ENCODE data around the gene CD6.
A peak's percentile ranks its signal among the peaks of the same experiment; 100 is the strongest.

CD6 gene

DNA sequence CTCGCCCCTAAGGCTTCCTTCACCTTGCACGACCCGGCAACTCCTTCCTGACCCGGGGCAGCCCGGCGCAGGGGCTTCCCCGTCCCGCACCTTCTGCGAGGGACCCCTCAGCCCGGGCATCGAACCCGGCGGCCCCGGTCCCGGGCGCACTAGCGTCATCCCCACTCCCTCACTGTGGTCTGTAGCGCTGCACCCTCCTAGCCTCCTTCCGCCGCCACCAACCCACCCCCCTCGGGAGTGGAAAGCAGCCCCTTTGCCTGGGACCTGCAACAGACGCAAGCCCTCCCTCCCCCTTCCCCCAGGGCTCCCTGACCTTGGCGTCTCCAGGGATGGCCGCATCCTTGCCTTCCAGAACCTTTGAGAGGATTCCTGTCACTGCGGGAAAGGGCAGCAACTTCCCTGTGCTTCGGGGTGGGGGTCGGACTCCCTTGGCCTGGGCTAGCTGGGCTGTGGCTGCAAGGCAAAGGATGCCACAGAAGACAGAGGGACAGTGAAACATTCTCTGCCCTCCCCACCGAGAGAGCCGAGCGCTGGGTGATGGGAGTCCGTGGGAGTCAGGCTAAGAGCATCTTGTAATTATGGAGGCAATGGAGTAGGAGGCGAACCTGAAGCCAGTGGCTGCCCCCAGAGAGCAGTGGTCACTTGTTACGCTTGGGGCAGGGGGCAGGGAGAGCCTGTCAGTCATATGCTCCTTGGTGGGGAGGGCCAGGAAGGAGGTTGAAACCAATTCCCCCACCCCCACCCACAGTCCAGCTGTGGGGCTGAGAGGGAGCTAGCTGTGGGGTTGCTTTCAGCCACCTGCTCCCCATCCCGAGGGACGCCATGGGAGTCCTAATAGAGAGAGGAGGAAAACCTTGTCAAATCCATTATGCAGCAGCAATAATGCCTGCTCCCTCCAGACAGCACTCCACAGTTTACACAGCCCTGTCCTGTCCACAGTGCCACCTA, 46.3 kb upstream of the CD6 start:
- TF ChIP-seq, protein P1, sequence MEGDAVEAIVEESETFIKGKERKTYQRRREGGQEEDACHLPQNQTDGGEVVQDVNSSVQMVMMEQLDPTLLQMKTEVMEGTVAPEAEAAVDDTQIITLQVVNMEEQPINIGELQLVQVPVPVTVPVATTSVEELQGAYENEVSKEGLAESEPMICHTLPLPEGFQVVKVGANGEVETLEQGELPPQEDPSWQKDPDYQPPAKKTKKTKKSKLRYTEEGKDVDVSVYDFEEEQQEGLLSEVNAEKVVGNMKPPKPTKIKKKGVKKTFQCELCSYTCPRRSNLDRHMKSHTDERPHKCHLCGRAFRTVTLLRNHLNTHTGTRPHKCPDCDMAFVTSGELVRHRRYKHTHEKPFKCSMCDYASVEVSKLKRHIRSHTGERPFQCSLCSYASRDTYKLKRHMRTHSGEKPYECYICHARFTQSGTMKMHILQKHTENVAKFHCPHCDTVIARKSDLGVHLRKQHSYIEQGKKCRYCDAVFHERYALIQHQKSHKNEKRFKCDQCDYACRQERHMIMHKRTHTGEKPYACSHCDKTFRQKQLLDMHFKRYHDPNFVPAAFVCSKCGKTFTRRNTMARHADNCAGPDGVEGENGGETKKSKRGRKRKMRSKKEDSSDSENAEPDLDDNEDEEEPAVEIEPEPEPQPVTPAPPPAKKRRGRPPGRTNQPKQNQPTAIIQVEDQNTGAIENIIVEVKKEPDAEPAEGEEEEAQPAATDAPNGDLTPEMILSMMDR (IDR thresholded peaks at IDR 0.05; ENCODE audit: low read depth, low read length, missing control alignments) = no peak
- DNase-seq (ENCODE audit: extremely low read depth, low read depth) = no peak
- peak overlapping the region; percentile 75 for H3K4me3 ChIP-seq (replicated peaks; ENCODE audit: low read depth, low read length)

DNA sequence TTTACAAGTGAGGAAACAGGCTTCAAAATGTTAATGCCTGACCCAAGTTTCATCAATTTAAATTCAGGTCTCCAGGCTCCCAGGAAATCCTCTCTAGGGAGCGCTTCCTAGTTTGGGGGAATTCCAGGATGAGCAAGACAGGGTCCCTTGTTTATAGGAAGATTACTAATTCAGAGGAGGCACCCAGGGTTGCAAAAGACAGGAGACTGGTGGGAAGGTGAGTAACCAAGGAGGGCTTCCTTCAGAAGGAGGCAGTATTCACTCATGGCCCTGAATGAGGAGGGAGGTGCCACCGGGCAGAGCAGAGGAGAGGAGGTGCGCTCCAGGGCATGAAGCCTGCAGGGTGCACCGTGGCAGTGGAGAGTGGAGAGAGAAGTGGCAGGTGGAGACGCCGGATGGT, 45.6 kb upstream of the CD6 start:
- DNase-seq (ENCODE audit: extremely low read depth, low read depth) = no peak
- H3K4me3 ChIP-seq (replicated peaks; ENCODE audit: low read depth, low read length) = peak overlapping the region; percentile 75
- TF ChIP-seq, protein P1 (IDR thresholded peaks at IDR 0.05; ENCODE audit: low read depth, low read length, missing control alignments) = no peak

DNA sequence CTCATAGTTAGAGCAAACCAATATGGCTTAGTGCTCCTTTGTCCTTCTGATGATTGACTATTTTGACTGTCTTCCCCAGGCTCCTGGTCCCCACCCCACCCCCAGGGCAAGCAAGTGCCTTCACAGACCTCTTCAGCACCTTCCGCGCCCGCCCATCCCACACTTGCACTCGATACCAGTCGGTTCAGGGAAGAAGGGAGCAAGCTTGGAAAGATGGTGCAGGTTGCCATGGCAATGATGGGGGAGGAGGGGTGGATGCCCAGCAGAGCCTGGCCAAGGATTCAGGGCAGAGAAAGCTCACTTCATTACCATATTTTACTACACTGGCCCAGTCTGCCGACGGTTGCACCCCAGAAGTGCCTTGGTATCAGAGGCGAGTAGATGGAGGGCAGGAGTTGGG, 45.0 kb upstream of the CD6 start:
- TF ChIP-seq, protein P1 (IDR thresholded peaks at IDR 0.05; ENCODE audit: low read depth, low read length, missing control alignments) = no peak
- no peak overlapping the region for H3K4me3 ChIP-seq (replicated peaks; ENCODE audit: low read depth, low read length)
- no peak for DNase-seq (ENCODE audit: extremely low read depth, low read depth)

DNA sequence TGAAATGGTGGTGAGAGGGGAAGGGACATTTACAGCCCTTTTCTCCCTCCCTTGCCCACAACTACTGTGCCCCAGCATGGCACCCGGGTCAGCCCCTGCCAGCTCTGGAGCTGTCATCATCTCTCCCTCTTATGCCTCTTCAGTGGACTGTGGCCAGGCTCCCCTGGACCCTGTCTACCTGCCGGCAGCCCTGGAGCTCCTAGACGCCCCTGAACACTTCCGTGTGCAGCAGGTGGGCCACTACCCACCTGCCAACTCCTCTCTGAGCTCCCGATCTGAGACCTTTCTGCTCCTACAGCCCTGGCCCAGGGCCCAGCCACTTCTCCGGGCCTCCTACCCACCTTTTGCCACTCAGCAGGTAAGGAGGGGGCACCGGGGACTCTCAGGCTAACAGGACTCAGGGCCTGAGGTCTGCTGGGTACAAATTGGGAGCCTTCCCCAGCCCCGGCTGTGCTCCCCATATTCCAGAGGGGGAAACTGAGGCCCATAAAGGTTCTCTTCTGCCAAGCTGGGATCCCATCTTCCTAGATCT, 44.4 kb upstream of the CD6 start:
- no peak overlapping the region for H3K4me3 ChIP-seq (replicated peaks; ENCODE audit: low read depth, low read length)
- no peak for DNase-seq (ENCODE audit: extremely low read depth, low read depth)
- TF ChIP-seq, protein P1 (IDR thresholded peaks at IDR 0.05; ENCODE audit: low read depth, low read length, missing control alignments) = no peak

DNA sequence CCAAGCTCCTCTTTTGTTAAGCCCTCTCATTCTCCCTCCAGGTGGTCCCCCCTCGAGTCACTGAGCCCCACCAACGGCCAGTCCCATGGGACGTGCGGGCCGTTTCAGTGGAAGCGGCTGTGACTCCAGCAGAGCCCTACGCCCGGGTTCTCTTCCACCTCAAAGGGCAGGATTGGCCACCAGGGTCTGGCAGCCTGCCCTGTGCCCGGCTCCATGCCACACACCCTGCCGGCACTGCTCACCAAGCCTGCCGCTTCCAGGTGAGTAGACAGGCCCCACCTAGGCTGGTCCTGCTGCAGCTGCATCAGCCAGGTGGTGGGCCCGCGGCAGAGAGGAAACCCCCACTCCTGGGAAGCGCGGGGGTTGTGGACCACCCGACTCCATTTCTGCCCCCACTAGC, 43.9 kb upstream of the CD6 start:
- DNase-seq (ENCODE audit: extremely low read depth, low read depth) = no peak
- TF ChIP-seq, protein P1 (IDR thresholded peaks at IDR 0.05; ENCODE audit: low read depth, low read length, missing control alignments) = no peak
- H3K4me3 ChIP-seq (replicated peaks; ENCODE audit: low read depth, low read length) = no peak overlapping the region

DNA sequence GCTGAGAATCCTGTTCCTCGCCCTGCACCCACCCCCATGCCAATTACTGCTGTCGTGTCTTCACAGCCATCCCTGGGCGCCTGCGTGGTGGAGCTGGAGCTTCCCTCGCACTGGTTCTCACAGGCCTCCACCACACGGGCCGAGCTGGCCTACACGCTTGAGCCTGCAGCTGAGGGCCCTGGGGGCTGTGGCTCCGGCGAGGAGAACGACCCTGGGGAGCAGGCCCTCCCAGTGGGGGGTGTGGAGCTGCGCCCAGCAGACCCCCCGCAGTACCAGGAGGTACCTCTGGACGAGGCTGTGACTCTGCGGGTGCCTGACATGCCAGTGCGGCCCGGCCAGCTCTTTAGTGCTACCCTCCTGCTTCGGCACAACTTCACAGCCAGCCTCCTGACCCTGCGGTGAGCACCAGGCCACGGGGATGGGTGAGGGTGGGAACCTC, 42.9 kb upstream of the CD6 start:
- H3K4me3 ChIP-seq (replicated peaks; ENCODE audit: low read depth, low read length) = no peak overlapping the region
- no peak for DNase-seq (ENCODE audit: extremely low read depth, low read depth)
- TF ChIP-seq, protein P1 (IDR thresholded peaks at IDR 0.05; ENCODE audit: low read depth, low read length, missing control alignments) = no peak
